ENCODE measurements around the gene C2CD4C. TPM values are rescaled to one million over a fixed set of nuclear protein-coding genes. Genes with fewer than 3 reads are reported as not detected.

Gene C2CD4C
- total and polyA plus RNA-seq, 10 of the 15 experiments (the other 5 are each of a cell fraction or from before 2014, with no cell fraction given), result not detected

DNA sequence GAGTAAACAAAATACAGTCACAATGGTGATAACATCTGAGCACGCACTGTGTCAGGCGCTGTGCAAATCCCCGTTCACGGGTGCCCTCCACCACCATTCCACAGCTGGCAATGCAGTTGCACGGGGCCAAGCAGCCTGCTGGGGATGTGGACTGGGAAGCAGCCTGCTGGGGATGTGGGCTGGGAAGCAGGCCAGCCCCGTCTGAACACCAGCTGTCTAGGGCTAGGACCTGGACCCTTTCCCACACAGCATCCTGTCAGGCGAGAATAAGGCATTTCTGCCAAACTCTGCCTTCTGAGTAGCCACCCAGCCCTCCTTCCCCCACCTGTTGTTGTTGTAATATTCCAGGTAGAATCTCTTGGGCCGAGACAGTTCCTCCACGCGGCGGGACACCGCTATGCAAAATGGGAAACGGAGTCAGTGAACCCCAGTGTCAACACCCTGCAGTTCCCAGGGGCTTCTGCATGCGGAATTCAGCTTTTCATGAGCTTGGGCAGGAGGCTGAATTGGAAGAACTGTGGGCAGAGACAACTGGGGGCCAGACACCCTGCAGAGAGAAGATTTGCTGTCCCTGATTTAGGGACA is 36.5 kb downstream of the C2CD4C start:
- intact Hi-C loops (cut with micrococcal nuclease; ENCODE audit: unreplicated experiment) (no loop called here), in situ Hi-C loops (cut with MboI) (no loop called here)
- FAIRE-seq (no peak), ATAC-seq (no peak), DNase-seq (ENCODE audit: low read depth, low spot score) (no peak)
- Histone ChIP-seq H3K4me1 (ENCODE audit: control insufficient read depth, insufficient read depth, low read length) (no peaks in the 10 kb centered on the region), H3K4me3 (no peak overlapping the region), H3K27me3 (replicated peaks in 1 of 2; ENCODE audit: control insufficient read depth in 2 of 2, insufficient read depth in 2 of 2, low read length in 1 of 2) (no peaks in the 10 kb centered on the region), H2AFZ (ENCODE audit: control insufficient read depth, low read depth, low read length) (no peak overlapping the region), H3K9ac (ENCODE audit: control insufficient read depth, insufficient read depth, low read length) (no peak overlapping the region), H4K20me1 (ENCODE audit: control insufficient read depth, insufficient read depth) (no peaks in the 10 kb centered on the region), H3K79me2 (ENCODE audit: control insufficient read depth, insufficient read depth, low read length) (no peaks in the 10 kb centered on the region), H3K4me2 (ENCODE audit: control insufficient read depth, insufficient read depth) (no peak overlapping the region), H3K9me3 (replicated peaks; ENCODE audit: control insufficient read depth, insufficient read depth, low read length) (no peaks in the 10 kb centered on the region), H3K27ac (ENCODE audit: control insufficient read depth, insufficient read depth) (no peak overlapping the region), H3K36me3 (ENCODE audit: control insufficient read depth in 2 of 2, insufficient read depth in 2 of 2, low read length in 1 of 2) (no peaks in the 10 kb centered on the region)
- SMC1A ChIA-PET (ENCODE audit: uncharacterized antibody, unreplicated experiment), result no interaction called here
- TF ChIP-seq NFYB (IDR thresholded peaks at IDR 0.05; ENCODE audit: insufficient read depth, low read depth, low read length) (no peak), TCF12 (IDR thresholded peaks at IDR 0.05; ENCODE audit: low read depth, low read length) (no peak), NBN (IDR thresholded peaks at IDR 0.05) (no peak), NFIC (IDR thresholded peaks at IDR 0.05; ENCODE audit: low read depth, low read length) (no peak), ZNF207 (IDR thresholded peaks at IDR 0.05; ENCODE audit: borderline replicate concordance) (no peak), YY1 (IDR thresholded peaks at IDR 0.05; ENCODE audit: low read depth, low read length) (no peak)
- RAD21 ChIA-PET (ENCODE audit: unreplicated experiment), result no interaction called here
- CTCF ChIA-PET, result no interaction called here
- 40% methylated on average over 14 of the region's 14 CpGs for WGBS (ENCODE audit: insufficient coverage, insufficient replicate concordance, low lambda C conversion rate, missing lambda C conversion rate)
- POLR2A ChIA-PET, result no interaction called here
- BruUV-seq (replicated peaks), result no TSS peak

DNA sequence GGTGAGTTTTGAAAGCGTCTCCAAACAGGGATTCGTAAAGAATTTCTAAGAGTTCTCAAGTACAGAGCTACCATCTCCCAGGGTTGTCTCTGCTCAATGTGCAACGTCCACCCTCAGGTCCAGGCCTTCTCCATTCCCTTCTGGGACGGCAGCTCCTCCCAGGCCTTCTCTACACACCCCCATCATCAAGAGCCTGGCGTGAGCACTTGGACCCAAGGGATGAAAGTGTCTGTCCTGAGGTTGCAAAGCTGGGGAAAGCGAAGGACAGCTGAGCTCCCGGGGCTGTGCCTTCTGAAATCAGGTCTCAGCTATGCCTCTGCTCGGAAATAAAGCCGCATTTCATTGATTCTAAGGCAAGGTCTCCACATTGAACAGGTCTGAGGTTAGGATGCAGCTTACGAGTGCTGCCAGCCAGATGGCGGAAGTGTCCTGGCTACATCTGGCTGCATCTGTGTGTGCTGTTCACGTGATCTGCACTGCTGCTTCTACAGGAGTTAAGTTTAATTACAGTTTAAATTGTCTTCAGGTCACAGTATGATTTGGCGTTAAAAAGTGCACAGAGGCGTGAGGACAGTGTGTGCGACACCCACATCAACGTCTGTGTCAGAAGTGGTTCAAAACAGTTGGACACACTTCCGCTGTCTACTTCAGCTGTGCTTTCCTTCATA is 37.3 kb downstream of the C2CD4C start:
- H3K27ac ChIP-seq (ENCODE audit: control insufficient read depth, insufficient read depth), result no peak overlapping the region
- H3K9me3 ChIP-seq (replicated peaks; ENCODE audit: control insufficient read depth, insufficient read depth, low read length), result no peaks in the 10 kb centered on the region
- H3K4me2 ChIP-seq (ENCODE audit: control insufficient read depth, insufficient read depth), result no peak overlapping the region
- no peaks in the 10 kb centered on the region for H3K4me1 ChIP-seq (ENCODE audit: control insufficient read depth, insufficient read depth, low read length)
- no peak for ATAC-seq
- in situ Hi-C loops (cut with MboI), result no loop called here
- TF ChIP-seq RAD21 (IDR thresholded peaks at IDR 0.05; ENCODE audit: insufficient read depth, low read depth, low read length) (peak; percentile 7; the same call in 1 of the 2 replicates), ZNF24 (IDR thresholded peaks at IDR 0.05) (no peak)
- no peak overlapping the region for H3K9ac ChIP-seq (ENCODE audit: control insufficient read depth, insufficient read depth, low read length)
- H2AFZ ChIP-seq (ENCODE audit: control insufficient read depth, low read depth, low read length), result no peak overlapping the region
- ChIA-PET RAD21 (ENCODE audit: unreplicated experiment) (no interaction called here), SMC1A (ENCODE audit: uncharacterized antibody, unreplicated experiment) (no interaction called here), POLR2A (no interaction called here), CTCF (no interaction called here)
- H3K79me2 ChIP-seq (ENCODE audit: control insufficient read depth, insufficient read depth, low read length), result no peaks in the 10 kb centered on the region
- intact Hi-C loops (cut with micrococcal nuclease; ENCODE audit: unreplicated experiment), result no loop called here
- H4K20me1 ChIP-seq (ENCODE audit: control insufficient read depth, insufficient read depth), result no peaks in the 10 kb centered on the region
- no peak overlapping the region for H3K4me3 ChIP-seq
- FAIRE-seq, result no peak
- no peaks in the 10 kb centered on the region for H3K36me3 ChIP-seq (ENCODE audit: control insufficient read depth in 2 of 2, insufficient read depth in 2 of 2, low read length in 1 of 2)
- DNase-seq (ENCODE audit: low read depth, low spot score), result no peak
- BruUV-seq (replicated peaks), result no TSS peak
- WGBS (ENCODE audit: insufficient coverage, insufficient replicate concordance, low lambda C conversion rate, missing lambda C conversion rate), result 30% methylated on average over 17 of the region's 17 CpGs
- no peaks in the 10 kb centered on the region for H3K27me3 ChIP-seq (replicated peaks in 1 of 2; ENCODE audit: control insufficient read depth in 2 of 2, insufficient read depth in 2 of 2, low read length in 1 of 2)
